ENCODE data around the gene C1R.

GRCh38 chr12:7109572-7109920 lies 17.3 kb upstream of the C1R start:
- TF ChIP-seq POLR2A (IDR thresholded peaks at IDR 0.05) (no peak), CTCF (IDR thresholded peaks at IDR 0.05) (no peak)
